HFF-Myc (cell line): ENCODE results near the gene FAM169A.
"Not testable (repeated sequence)": the region's sequence is repeated elsewhere in the genome, so short reads cannot be mapped to it uniquely, and the experiment has no call there.

ENCODE experiments used
- DNase-seq: peaks from one replicate; pipeline ENCODE4 v3.0.0-alpha.2; 2011; ENCODE audit warnings: low read depth; ENCODE audit errors: extremely low read depth
- H3K4me3 ChIP-seq: replicated peaks from 2 replicates; pipeline ENCODE4 v1.5.1; 2011; ENCODE audit warnings: low read depth, mild to moderate bottlenecking, control low read depth, low read length
- CTCF ChIP-seq: IDR thresholded peaks from 2 replicates; pipeline ENCODE4 v1.5.1; 2012; ENCODE audit warnings: mild to moderate bottlenecking, low read depth, low read length, control low read depth; ENCODE audit errors: missing control alignments

Gene FAM169A

GRCh38 chr5:74877624-74878304 lies 11.6 kb upstream of the FAM169A start:
- no peak overlapping the region for H3K4me3 ChIP-seq
- TF ChIP-seq CTCF = no peak
- no peak for DNase-seq

- H3K4me3 ChIP-seq = no peak overlapping the region
- TF ChIP-seq CTCF = no peak
- DNase-seq = no peak
Measured at GRCh38 chr5:74875994-74876791, 10.0 kb upstream of the FAM169A start.

DNA sequence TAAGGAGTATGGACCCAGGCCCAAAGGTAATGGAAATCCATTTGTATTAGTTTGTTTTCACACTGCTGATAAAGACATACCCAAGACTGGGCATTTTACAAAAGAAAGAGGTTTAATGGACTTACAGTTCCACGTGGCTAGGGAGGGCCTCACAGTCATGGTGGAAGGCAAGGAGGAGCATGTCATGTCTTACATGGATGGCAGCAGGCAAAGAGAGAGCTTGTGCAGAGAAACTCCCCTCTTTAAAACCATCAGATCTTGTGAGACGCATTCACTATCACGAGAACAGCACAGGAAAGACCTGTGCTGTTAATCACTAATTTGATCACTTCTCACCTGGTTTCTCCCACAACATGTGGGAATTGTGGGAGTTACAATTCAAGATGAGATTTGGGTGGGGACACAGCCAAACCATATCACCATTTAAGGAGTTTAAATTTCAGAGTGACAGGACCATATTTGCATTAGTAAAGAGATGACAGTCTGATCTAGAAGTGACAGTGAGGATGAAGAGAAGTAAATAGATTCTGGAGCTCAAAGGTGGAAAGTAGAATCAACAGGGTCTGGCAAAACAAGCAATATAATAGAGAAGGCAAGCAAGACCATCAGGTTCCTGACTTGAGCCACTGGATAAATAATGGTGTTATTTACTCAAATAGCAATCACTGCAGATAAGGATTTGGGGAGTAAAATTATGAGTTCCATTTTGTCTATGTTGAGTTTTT lies 7.5 kb upstream of the FAM169A start:
- TF ChIP-seq CTCF = no peak
- no peak overlapping the region for H3K4me3 ChIP-seq
- DNase-seq = no peak

DNA sequence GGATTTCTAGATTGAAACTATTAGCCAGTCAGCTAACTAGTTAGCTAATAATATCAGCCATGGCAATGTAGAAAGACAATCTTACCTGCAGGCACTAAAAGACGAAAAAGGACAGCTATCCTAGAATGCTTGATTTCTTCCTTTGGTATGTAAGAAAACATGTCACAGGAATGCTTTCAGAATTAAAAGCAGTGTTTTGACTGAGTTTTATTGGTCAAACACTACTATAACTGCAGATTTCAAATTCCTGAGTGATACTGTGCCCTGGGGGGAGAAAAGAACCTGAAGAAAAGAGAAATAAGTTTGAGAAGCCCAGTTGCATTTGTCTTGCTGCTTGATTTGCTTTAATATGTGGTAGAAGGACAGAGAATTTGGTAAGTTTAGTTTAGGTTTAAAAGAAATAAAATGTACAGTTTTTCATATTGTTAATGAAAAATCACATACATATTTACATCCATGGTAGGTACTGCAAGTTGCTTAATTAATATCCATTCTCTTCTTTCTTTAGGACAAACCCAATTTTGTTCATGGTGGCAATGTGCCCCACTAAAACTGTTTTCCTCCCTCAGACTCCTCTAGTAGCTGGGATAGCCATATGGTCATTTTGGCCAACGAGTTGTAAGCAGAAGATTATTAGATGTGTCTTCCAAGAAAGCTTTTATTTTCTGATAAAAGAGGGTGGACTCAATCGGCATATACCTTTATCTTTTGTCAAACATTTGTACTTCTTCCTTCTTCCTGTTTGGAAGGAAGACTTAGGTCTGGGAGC lies 4.3 kb upstream of the FAM169A start:
- TF ChIP-seq CTCF = no peak
- no peak overlapping the region for H3K4me3 ChIP-seq
- no peak for DNase-seq

- DNase-seq, H3K4me3 ChIP-seq: not testable (repeated sequence)
Measured at GRCh38 chr5:74869414-74869813, 3.2 kb upstream of the FAM169A start.

DNA sequence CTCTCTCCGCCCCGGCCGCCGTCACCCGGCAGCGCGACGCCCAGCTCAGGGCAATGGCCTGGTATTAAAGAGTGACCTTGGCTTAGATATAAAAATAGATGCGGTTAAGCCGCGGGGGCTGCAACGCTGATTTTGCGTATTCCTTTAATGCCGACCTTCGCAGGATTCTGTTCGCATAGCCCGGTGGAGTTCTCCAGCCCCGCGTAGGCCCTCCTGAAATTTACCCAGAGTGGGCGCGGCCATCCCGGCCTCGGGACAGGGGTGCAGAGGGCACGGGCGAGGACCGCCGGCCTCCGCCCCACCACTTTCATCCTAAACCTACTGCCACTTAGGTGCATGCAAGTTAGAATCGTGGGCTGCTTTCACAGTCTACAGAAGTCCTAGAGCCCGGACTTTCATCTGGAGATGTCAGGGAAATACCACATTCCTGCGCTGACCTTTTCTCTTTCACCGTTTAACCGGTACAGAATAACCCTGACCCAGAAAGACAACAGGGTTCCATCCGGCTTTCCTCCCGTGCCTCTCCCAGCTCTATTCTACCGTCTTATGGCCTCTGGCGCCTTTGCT lies 492 bp upstream of the FAM169A start:
- H3K4me3 ChIP-seq = peak overlapping the region; percentile 50
- no peak for DNase-seq
- TF ChIP-seq CTCF = no peak
